Activated CD8-positive, alpha-beta memory T cell treated with anti-CD3 and anti-CD28 coated beads, Interleukin-2, amount 50 U/mL, for 24 hours (primary cell): Measurements from ENCODE around the gene MBIP.
"Not testable (repeated sequence)": the region's sequence is repeated elsewhere in the genome, so short reads cannot be mapped to it uniquely, and the experiment has no call there.

ENCODE experiments used
- DNase-seq: peaks from one replicate; pipeline ENCODE4 v3.0.0-alpha.2; 2020; ENCODE audit errors: extremely low read depth

MBIP gene

GRCh38 chr14:36320200-36320896 is at the start of gene MBIP:
MBIP (minus strand) TSS chr14:36320637; CDS start chr14:36320588, 49 bp downstream.
- DNase-seq: peak; percentile 71

GRCh38 chr14:36367985-36368774 is 47.7 kb upstream of the MBIP start:
- DNase-seq: no peak

- no peak for DNase-seq
Observed at GRCh38 chr14:36365766-36366165, 45.3 kb upstream of the MBIP start.

- DNase-seq: no peak
Observed at GRCh38 chr14:36363704-36364103, 43.3 kb upstream of the MBIP start.

GRCh38 chr14:36362648-36363047 is 42.2 kb upstream of the MBIP start:
- DNase-seq: no peak

GRCh38 chr14:36361210-36361853 is 40.9 kb upstream of the MBIP start:
- DNase-seq: no peak

GRCh38 chr14:36356862-36357261 is 36.4 kb upstream of the MBIP start:
- no peak for DNase-seq

- DNase-seq: no peak
Observed at GRCh38 chr14:36346052-36346451, 25.6 kb upstream of the MBIP start.

GRCh38 chr14:36344211-36344610 is 23.8 kb upstream of the MBIP start:
- DNase-seq: no peak

- not testable (repeated sequence) for DNase-seq
Observed at GRCh38 chr14:36341811-36342210, 21.4 kb upstream of the MBIP start.

- DNase-seq: no peak
Observed at GRCh38 chr14:36340276-36340890, 19.9 kb upstream of the MBIP start.

- DNase-seq: no peak
Observed at GRCh38 chr14:36339816-36340215, 19.4 kb upstream of the MBIP start.

GRCh38 chr14:36333119-36333518 is 12.7 kb upstream of the MBIP start:
- no peak for DNase-seq

GRCh38 chr14:36327573-36327972 is 7.1 kb upstream of the MBIP start:
- not testable (repeated sequence) for DNase-seq

- no peak for DNase-seq
Observed at GRCh38 chr14:36325853-36326252, 5.4 kb upstream of the MBIP start.

GRCh38 chr14:36324897-36325296 is 4.5 kb upstream of the MBIP start:
- DNase-seq: no peak

GRCh38 chr14:36320897-36321381 is 502 bp upstream of the MBIP start:
- DNase-seq: no peak

GRCh38 chr14:36319899-36320199 is 588 bp downstream of the MBIP start:
- DNase-seq: no peak

- no peak for DNase-seq
Observed at GRCh38 chr14:36317650-36318049, 2.8 kb downstream of the MBIP start.

GRCh38 chr14:36316131-36316530 is 4.3 kb downstream of the MBIP start:
- DNase-seq: no peak

- no peak for DNase-seq
Observed at GRCh38 chr14:36315159-36315853, 5.1 kb downstream of the MBIP start.

GRCh38 chr14:36313898-36314297 is 6.5 kb downstream of the MBIP start:
- DNase-seq: no peak
